Astrocyte (in vitro differentiated cells and primary cell): ENCODE data around the gene UPK3BL2.
"Not testable (repeated sequence)": the region's sequence is repeated elsewhere in the genome, so short reads cannot be mapped to it uniquely, and the experiment has no call there.

Experiments
- CTCF ChIP-seq: IDR thresholded peaks from 2 replicates; pipeline ENCODE4 v1.5.1; 2011; ENCODE audit warnings: low read depth, mild to moderate bottlenecking, inconsistent platforms, low read length, moderate library complexity; ENCODE audit not compliant: insufficient read depth
- EZH2 ChIP-seq: IDR thresholded peaks from 2 replicates; pipeline ENCODE4 v1.6.1; 2012; ENCODE audit warnings: mild to moderate bottlenecking, low read length, inconsistent platforms; ENCODE audit not compliant: insufficient read depth

- not testable (repeated sequence) for TF ChIP-seq CTCF, EZH2
Observed at GRCh38 chr7:102546353-102546752, 2.9 kb upstream of the UPK3BL2 start.
